ENCODE results near the gene PNRC2.
"Not testable (repeated sequence)": the region's sequence is repeated elsewhere in the genome, so short reads cannot be mapped to it uniquely, and the experiment has no call there.

Gene PNRC2

GRCh38 chr1:24010650-24011049, 51.0 kb downstream of the PNRC2 start:
- in situ Hi-C loops (cut with HindIII; ENCODE audit: low pct_ligation_motif_present, low pct_unique_long_range_greater_than_20kb, low sequenced_read_pairs), result loop anchor here (10.0 kb wide), 1 partner anchor 46 kb away; no protein-coding TSS in a partner anchor
- DNase-seq, result no peak

GRCh38 chr1:24012878-24013277, 53.2 kb downstream of the PNRC2 start:
- in situ Hi-C loops (cut with HindIII; ENCODE audit: low pct_ligation_motif_present, low pct_unique_long_range_greater_than_20kb, low sequenced_read_pairs), result loop anchor here (10.0 kb wide), 1 partner anchor 48 kb away; no protein-coding TSS in a partner anchor
- not testable (repeated sequence) for DNase-seq

Data from ACHN (cell line).